ENCODE data around the gene CHST8.
"Not testable (repeated sequence)": the region's sequence is repeated elsewhere in the genome, so short reads cannot be mapped to it uniquely, and the experiment has no call there.

CHST8 gene

DNA sequence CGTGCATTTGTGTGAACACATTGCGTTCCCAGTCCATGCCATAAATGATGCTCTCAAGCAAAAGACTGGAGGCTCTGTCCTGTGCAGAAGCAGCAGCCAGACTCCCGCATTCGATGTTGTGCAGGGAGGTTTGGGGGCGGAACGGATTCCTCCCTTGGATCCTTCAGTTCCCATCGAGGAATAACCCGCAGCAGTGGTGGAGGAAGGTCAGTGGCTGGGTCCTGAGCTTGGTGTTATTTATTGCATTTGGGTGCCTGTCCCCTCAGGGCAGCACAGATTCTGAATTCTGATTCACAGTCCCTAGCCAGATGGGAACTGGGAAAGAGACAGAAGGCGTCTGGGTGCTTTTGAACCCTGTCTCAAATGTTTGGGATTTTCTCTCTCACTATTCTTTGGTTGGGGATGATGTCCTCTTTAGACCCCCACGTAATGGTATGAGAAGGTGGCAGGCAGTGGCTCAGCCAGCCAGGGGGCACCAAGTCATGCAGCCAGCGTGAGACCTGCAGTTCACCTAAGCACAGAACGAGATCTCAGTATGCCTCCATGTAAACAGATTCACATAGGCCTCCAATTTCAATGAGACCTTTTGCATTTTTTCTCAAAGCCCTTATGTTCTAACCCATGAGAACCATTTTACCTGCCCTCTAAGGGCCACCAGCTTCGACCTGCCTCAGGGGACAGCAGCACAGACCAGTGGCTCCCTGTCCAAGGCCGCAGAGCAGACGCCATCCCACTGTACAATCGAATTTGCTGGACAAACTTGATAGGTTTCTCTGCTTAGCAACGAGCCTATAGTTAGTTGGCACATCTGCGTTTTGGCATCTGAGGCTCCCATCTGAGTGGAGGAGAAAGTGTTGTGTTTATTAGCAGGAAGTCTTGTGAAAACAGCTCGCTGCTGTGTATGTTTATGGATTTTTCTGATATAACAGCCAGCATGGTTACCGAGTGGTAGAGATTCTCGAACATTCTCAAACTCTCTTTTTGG, 192.7 kb downstream of the CHST8 start:
- Histone ChIP-seq H3K27me3 (ENCODE audit: insufficient read depth, poor library complexity, severe bottlenecking) (no peaks in the 10 kb centered on the region), H3K4me3 (ENCODE audit: severe bottlenecking) (no peak overlapping the region), H3K4me1 (ENCODE audit: insufficient read depth, poor library complexity, severe bottlenecking) (peaks cover 2% of the 10 kb centered on the region), H3K27ac (ENCODE audit: poor library complexity, severe bottlenecking) (no peak overlapping the region), H3K36me3 (ENCODE audit: low read depth) (peaks cover 5% of the 10 kb centered on the region; the same call in 1 of the 2 replicates), H3K9me3 (ENCODE audit: severe bottlenecking) (no peaks in the 10 kb centered on the region)
- DNase-seq (ENCODE audit: low spot score) (peak; percentile 18), ATAC-seq (ENCODE audit: low read depth) (no peak)
- TF ChIP-seq, protein P1, sequence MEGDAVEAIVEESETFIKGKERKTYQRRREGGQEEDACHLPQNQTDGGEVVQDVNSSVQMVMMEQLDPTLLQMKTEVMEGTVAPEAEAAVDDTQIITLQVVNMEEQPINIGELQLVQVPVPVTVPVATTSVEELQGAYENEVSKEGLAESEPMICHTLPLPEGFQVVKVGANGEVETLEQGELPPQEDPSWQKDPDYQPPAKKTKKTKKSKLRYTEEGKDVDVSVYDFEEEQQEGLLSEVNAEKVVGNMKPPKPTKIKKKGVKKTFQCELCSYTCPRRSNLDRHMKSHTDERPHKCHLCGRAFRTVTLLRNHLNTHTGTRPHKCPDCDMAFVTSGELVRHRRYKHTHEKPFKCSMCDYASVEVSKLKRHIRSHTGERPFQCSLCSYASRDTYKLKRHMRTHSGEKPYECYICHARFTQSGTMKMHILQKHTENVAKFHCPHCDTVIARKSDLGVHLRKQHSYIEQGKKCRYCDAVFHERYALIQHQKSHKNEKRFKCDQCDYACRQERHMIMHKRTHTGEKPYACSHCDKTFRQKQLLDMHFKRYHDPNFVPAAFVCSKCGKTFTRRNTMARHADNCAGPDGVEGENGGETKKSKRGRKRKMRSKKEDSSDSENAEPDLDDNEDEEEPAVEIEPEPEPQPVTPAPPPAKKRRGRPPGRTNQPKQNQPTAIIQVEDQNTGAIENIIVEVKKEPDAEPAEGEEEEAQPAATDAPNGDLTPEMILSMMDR (IDR thresholded peaks at IDR 0.05; ENCODE audit: poor library complexity, severe bottlenecking), result no peak

DNA sequence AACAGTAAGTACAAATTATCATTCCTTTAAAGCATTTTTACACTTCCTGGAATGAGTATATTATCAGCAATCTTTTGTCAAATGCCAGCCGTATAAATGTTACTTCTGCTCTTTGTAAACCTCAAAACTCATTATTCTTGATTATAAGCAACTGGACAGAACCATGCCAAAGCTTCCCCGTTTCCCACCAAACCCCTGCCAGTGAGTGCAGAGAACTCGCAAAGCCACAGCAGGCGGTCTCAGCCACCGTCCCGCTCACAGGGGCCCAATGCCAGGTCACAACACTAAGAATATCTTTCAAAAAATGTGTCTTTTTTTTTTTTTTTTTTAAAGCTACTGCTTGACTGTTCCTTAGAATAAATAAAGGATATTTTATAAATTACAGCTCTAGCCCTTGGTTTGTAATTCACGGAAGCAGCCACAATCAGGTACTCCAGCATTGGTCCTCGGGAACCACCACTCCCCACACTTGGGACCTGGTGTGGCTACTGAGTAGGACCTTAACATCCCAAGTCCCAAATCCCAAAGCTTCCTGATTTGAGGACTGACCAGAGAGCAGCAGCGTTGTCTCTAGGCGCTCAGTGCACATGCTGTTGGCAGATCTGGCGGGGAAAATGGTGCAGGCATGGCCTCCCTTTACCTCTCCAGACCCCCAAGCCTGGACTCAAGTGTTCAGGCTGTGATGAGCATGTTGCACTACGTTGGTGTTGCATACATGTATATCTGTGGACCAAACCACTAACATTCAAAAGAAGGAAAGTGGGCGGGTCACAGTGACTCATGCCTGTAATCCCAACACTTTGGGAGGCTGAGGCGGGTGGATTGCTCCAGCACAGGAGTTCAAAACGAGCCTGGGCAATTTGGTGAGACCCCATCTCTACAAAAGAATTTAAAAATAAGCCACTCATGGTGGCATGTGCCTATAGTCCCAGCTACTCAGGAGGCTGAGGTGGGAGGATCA, 193.9 kb downstream of the CHST8 start:
- peaks cover 7% of the 10 kb centered on the region for H3K4me1 ChIP-seq (ENCODE audit: insufficient read depth, poor library complexity, severe bottlenecking)

DNA sequence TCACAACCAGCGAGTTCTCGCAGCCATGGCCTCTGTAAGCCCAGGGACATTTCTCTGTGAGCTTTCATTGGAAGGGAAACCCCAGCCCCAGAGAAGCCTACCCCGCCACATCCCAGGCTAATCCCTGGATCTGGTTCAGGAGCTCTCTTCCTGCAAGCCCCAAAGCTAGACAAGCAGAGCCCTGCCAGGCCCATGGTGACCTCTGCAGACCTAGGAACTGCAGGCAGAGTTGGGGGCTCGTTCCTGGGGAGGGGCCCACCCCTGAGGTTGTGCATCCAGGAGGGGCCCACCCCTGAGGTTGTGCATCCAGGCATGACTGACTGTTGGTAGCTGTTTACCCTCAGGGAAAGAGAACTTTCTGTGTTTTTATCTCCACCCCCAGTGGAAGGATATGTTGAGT, 196.7 kb downstream of the CHST8 start:
- Histone ChIP-seq H3K4me1 (ENCODE audit: insufficient read depth, poor library complexity, severe bottlenecking) (peaks cover 22% of the 10 kb centered on the region), H3K4me3 (ENCODE audit: severe bottlenecking) (no peak overlapping the region), H3K27me3 (ENCODE audit: insufficient read depth, poor library complexity, severe bottlenecking) (no peaks in the 10 kb centered on the region), H3K27ac (ENCODE audit: poor library complexity, severe bottlenecking) (no peak overlapping the region), H3K9me3 (ENCODE audit: severe bottlenecking) (no peaks in the 10 kb centered on the region), H3K36me3 (ENCODE audit: low read depth) (no peaks in the 10 kb centered on the region)
- TF ChIP-seq, protein P1 (IDR thresholded peaks at IDR 0.05; ENCODE audit: poor library complexity, severe bottlenecking), result no peak
- ATAC-seq (ENCODE audit: low read depth) (no peak), DNase-seq (ENCODE audit: low spot score) (peak; percentile 24)

More for the DNA sequence above, 193.9 kb downstream of the CHST8 start:
- Histone ChIP-seq H3K4me3 (ENCODE audit: severe bottlenecking) (no peak overlapping the region), H3K27me3 (ENCODE audit: insufficient read depth, poor library complexity, severe bottlenecking) (no peaks in the 10 kb centered on the region), H3K36me3 (ENCODE audit: low read depth) (no peaks in the 10 kb centered on the region), H3K9me3 (ENCODE audit: severe bottlenecking) (no peaks in the 10 kb centered on the region), H3K27ac (ENCODE audit: poor library complexity, severe bottlenecking) (no peak overlapping the region)
- DNase-seq (ENCODE audit: low spot score) (peak; percentile 29), ATAC-seq (ENCODE audit: low read depth) (no peak)
- TF ChIP-seq, protein P1 (IDR thresholded peaks at IDR 0.05; ENCODE audit: poor library complexity, severe bottlenecking), result no peak

DNA sequence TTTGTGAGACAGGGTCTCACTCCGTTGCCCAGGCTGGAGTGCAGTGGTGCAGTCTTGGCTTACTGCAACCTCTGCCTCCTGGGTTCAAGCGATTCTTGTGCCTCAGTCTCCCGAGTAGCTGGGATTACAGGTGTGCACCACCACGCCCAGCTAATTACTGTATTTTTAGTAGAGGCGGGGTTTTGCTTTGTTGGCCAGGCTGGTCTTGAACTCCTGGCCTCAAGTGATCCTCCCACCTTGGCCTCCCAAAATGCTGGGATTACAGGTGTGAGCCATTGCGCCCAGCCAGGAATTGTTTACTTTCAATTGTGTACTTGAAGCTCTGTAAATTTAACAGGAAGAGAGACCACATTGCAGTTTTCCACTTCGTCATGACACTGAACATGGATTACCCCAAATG, 197.3 kb downstream of the CHST8 start:
- H3K27me3 ChIP-seq (ENCODE audit: insufficient read depth, poor library complexity, severe bottlenecking); ATAC-seq (ENCODE audit: low read depth); H3K9me3 ChIP-seq (ENCODE audit: severe bottlenecking); H3K4me3 ChIP-seq (ENCODE audit: severe bottlenecking); H3K36me3 ChIP-seq (ENCODE audit: low read depth): not testable (repeated sequence)
- Histone ChIP-seq H3K4me1 (ENCODE audit: insufficient read depth, poor library complexity, severe bottlenecking) (peaks cover 22% of the 10 kb centered on the region), H3K27ac (ENCODE audit: poor library complexity, severe bottlenecking) (peak overlapping the region; percentile 93)
- DNase-seq (ENCODE audit: low spot score), result peak; percentile 2

DNA sequence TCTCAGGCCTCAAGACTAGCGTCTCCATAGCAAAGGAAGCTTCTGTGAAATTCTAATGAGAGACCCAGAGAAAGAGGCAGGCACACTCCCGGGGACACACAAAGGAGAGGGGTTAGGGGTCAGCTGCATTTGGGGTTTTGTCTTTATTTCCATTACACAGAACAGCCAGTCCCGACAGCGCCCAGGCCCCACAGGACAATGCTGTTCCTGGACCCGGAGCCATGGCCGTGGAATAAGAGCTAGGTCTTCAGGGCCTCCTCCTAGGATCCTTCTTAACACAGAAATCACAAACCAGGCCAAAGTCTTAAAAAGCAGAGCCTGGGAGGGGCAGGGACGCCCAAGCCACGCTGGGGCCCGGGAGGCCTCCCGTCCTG, 197.7 kb downstream of the CHST8 start:
- Histone ChIP-seq H3K4me1 (ENCODE audit: insufficient read depth, poor library complexity, severe bottlenecking) (peaks cover 22% of the 10 kb centered on the region), H3K4me3 (ENCODE audit: severe bottlenecking) (peak overlapping the region; percentile 25), H3K27me3 (ENCODE audit: insufficient read depth, poor library complexity, severe bottlenecking) (no peaks in the 10 kb centered on the region), H3K36me3 (ENCODE audit: low read depth) (no peaks in the 10 kb centered on the region), H3K9me3 (ENCODE audit: severe bottlenecking) (no peaks in the 10 kb centered on the region), H3K27ac (ENCODE audit: poor library complexity, severe bottlenecking) (peak overlapping the region; percentile 93)
- TF ChIP-seq, protein P1 (IDR thresholded peaks at IDR 0.05; ENCODE audit: poor library complexity, severe bottlenecking), result no peak
- DNase-seq (ENCODE audit: low spot score) (peak; percentile 42), ATAC-seq (ENCODE audit: low read depth) (no peak)

All from RWPE2 (cell line).